Melanocyte of skin (primary cell): ENCODE results near the gene GJD2. TPM values are rescaled to one million over a fixed set of nuclear protein-coding genes. Genes with fewer than 3 reads are reported as not detected.

ENCODE experiments used
- total RNA-seq, 2 donors: library from RNA; depleted of rRNA; stranded (reverse); fragments of >200 nt; gene quantifications; 2 replicates each; pipeline ENCODE4 v1.2.3, GENCODE V29; 2012

GJD2 gene
- not detected for total RNA-seq

DNA sequence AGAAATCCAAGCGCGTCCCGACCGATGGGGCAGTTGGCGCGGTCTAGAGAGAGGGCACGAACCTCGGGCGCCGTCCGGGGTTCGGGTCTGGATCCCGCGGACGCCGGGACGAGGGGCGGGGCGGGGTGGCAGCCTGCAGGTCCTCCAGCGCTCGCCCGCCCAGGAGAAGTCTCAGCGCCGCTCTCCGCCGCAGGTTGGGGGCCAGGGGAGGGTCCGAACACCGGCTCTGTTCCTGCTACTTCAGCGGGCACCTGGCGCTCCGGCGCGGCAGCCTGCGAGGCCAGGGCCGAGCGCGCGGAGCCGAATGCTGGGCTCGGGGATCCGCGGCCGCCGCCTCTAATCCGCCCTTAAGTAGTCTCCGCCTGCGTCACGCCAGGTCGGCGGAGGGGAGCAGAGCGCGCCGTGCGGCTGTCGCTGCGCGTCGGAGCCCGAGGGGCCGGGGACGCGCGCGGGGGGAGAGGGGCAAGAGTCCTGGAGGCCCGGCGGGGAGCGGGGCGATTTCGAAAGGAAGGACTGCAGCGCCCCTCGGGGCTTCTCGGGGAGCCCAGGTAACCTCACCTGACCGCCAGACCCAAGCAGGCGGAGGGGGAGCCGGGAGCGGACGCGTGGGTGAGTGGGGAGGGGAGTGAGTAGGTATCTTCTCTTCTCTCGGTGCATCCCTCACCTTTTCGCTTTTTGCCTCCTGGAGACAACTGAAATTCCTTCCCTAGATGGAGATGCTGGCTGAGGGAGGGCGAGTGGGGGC is at the start of gene GJD2:
Gene GJD2 (minus strand): TSS at position 325 of the 745 bp plus-strand sequence. CDS start 510 bp downstream, outside the sequence.

DNA sequence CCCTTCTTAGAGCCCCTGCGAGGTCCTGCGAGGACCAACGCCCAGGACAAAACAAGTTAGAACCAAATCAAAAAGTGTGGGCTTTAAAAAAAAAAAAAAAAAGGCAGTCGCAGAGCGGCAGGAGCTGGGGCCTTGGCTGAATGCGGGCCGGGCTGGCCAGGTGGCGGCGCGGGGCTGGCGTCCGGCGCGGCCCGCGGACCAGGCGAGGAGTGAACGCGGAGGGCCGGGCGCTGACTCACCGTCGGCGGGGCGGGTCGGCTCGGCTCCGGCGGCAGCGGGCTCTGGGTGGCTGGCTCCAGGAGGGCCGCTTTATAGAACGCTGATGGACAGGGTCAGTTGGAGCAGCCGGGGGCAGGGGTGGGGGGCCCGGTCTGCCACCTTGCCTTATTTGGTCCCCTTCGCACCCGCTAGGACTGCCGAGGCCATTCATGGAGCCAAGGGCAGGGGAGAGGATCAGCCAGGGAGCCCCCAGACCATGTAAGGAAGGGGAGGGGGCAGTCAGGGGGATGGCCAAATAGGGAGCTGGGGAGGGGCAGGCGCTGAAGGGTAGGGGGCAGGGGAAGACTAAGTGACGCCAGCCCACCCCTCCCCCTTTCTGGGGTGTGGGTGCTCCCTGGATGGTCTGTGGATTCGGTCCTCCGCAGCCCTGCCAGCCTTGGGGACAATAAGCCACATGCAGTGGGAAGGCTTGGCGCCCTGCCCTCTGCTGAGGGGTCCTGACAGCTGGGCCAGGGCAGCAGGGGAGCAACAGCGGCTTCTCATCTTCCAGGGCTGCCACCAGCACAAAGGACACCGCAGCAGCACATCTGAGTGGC is 40.7 kb upstream of the GJD2 start, which contains the start of gene ACTC1:
Gene ACTC1 (minus strand): TSS at position 283 of the 815 bp plus-strand sequence. CDS start 741 bp downstream, outside the sequence.

Other genes with a start within 250 kb of the GJD2 start
- gene GOLGA8B, start 171.3 kb downstream of the GJD2 start, total RNA-seq = 10 to 100 TPM; 11.3 to 13.8 TPM
- not detected for gene ACTC1, start 40.6 kb upstream of the GJD2 start, total RNA-seq
- gene AQR, start 214.7 kb upstream of the GJD2 start, total RNA-seq = 10 to 100 TPM; 15.1 to 23.0 TPM
- 10 to 100 TPM; 18.2 to 21.3 TPM for gene ZNF770, start 233.3 kb upstream of the GJD2 start, total RNA-seq